T1000 (cell line): ENCODE measurements around the gene MLPH.

Experiments
- DNase-seq: peaks from one replicate; lab custom pipeline; 2025; ENCODE audit warnings: mixed read lengths; lab: John Stamatoyannopoulos, UW

The MLPH gene, protein sequence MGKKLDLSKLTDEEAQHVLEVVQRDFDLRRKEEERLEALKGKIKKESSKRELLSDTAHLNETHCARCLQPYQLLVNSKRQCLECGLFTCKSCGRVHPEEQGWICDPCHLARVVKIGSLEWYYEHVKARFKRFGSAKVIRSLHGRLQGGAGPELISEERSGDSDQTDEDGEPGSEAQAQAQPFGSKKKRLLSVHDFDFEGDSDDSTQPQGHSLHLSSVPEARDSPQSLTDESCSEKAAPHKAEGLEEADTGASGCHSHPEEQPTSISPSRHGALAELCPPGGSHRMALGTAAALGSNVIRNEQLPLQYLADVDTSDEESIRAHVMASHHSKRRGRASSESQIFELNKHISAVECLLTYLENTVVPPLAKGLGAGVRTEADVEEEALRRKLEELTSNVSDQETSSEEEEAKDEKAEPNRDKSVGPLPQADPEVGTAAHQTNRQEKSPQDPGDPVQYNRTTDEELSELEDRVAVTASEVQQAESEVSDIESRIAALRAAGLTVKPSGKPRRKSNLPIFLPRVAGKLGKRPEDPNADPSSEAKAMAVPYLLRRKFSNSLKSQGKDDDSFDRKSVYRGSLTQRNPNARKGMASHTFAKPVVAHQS

GRCh38 chr2:237486819-237487448 is at the start of gene MLPH:
Gene MLPH (plus strand): TSS chr2:237487251. CDS start chr2:237493427, 6,176 bp downstream.
- DNase-seq, result no peak

DNA sequence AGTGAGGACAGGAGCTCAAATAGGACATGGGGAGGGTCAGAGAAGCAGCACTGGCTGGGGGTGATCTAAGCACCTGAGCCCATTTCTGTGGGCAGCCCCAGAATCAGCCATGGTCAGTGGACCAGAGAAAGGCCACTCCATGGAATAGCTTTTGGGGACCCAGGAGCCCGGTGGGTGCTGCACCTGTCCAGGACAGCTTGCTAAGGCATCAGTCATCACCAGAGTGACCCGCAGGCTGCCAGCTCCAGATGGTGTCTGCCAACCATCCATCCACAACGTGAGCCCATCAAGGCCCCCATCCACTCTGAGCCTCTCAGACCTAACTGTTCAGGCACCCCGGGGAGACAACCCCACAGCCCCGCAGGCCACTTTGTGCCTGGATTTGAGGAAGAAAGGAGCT is 49.5 kb upstream of the MLPH start:
- no peak for DNase-seq

GRCh38 chr2:237438080-237438940 is 48.7 kb upstream of the MLPH start:
- no peak for DNase-seq

GRCh38 chr2:237440819-237441281 is 46.2 kb upstream of the MLPH start:
- DNase-seq, result no peak

- DNase-seq, result peak; percentile 23
Measured at GRCh38 chr2:237441605-237442274, 45.3 kb upstream of the MLPH start.

DNA sequence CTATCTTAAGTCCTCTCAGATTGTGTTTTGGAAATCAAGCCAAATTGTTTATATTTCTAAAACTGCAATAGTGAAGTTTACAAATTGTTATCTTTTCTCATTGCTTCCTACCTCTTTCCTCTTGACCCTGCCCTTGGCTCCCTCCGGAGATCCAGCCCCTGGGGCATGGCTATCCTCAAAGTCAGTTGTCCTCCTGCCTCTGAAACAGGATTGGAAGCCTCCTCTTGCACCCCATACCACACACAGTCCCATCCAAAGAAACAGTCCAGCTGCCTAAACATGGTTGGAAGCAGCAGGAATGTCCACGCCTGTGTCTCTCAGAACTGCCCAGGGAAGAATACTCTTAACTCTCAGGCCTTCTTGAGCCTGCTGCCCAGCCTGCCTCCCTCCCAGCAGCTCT is 43.0 kb upstream of the MLPH start:
- no peak for DNase-seq

GRCh38 chr2:237445611-237446337 is 41.3 kb upstream of the MLPH start:
- no peak for DNase-seq

DNA sequence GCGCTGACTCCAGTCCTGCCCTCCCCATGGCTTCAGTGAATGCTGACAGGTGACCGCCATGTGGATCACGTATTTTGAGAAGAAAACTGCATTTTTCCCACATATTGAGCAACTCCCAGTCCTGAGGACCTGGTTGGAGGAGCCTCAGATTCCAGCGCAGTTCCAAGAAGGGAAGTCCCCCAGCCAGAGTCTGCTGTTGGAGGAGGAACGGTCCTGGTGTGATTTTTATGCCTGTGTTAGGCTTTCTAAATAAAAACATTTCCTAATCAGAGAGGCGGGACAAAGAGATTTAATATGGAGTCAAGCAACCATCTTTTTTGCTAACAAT is 40.7 kb upstream of the MLPH start:
- DNase-seq, result no peak

DNA sequence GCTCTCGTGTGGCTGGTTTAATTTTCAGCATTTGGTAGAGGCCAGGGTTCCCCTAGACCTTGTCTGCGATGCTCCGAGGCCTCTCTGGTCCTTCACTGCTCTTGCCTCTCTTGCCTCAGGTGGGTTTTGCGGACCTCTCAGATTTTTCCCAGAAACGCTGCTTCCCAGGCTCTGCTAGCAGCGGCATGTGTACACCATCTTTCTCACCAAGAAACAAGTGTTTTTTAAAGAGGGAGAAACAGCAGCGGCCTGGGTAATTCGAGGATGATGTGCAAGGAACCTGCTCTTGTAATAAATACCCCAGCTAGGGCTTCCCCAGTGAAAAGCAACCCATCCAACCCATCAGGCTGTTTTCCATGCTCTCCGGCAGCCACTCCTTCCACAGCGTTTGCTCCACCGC is 39.6 kb upstream of the MLPH start:
- no peak for DNase-seq

GRCh38 chr2:237448171-237448570 is 38.9 kb upstream of the MLPH start:
- no peak for DNase-seq

DNA sequence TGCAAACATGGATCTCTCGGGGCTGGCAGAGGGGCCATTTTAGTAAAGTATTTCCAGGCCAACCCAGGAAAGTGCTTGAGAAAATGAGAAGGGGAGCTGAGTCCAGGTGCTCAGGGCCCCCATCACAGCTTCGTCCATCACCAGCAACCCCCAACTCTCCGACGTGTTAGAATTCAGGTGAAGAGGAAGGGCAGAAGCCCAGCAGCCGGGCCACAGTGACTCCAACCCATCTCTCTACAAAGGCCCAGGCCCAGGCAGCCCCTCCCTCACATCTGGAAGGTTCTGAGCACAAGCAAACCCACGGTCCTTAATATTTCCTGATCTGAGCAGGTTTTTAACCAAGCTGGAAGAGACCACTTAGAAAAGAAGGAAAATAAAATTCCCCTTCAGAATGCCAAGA is 38.4 kb upstream of the MLPH start:
- no peak for DNase-seq

GRCh38 chr2:237449193-237449881 is 37.7 kb upstream of the MLPH start:
- no peak for DNase-seq

- DNase-seq, result no peak
Measured at GRCh38 chr2:237450108-237450507, 36.9 kb upstream of the MLPH start.

- DNase-seq, result no peak
Measured at GRCh38 chr2:237450583-237450982, 36.5 kb upstream of the MLPH start.

GRCh38 chr2:237451643-237452469 is 35.2 kb upstream of the MLPH start:
- no peak for DNase-seq

- DNase-seq, result no peak
Measured at GRCh38 chr2:237452861-237453260, 34.2 kb upstream of the MLPH start.

GRCh38 chr2:237453671-237454070 is 33.4 kb upstream of the MLPH start:
- DNase-seq, result no peak

DNA sequence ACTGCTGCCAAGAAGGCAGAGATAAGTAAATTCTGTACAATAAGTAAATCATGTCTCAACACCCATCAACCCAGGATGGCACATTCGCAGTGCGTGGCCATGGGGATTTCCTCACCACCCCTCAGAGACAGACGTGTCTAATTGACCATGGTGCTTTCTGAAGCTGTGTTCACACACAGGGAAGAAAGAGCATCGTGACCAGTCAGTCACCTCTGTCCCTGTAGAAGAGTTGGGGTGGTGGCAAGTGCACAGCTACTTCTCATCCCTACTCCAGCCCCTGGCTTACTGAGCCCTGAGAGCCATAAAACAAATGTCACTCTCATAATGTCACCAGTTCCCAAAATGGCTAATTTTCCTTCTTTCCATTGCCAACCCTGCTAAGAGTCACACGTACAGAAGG is 31.3 kb upstream of the MLPH start:
- DNase-seq, result no peak

DNA sequence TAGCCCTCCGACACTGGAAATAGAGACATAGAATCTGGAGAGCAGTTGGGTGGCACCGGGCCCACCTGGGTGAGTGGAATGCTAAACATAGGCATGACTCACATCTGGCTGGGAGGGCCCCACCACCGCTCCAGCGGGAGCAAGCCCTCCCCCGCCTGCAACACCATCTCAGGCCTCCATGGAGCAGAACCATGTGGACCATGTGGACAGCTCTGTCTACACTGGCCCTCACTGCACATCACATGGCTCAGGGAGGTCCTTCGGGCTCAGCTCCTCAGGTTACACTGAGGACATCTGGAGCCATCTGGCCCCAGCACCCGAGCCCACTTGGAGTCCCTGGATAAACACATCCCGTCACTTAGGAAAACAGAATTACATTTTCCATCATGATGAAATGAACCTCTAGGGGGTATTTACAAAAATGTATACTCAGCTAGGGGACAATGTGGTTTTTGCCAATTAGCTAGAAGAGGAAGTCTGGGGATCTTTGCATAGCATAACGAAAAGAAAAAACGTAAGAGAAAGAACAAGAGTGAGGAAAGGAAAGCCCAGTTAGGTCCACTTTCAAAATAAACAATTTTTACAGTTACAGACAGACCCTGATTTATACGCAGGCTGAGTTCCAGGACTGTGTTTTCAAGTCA is 30.7 kb upstream of the MLPH start:
- peak; percentile 76 for DNase-seq
